Esophagus squamous epithelium (tissue), 5 donors: ENCODE measurements around the gene ALG8. TPM values are rescaled to one million over a fixed set of nuclear protein-coding genes. Genes with fewer than 3 reads are reported as not detected.
A peak's percentile ranks its signal among the peaks of the same experiment; 100 is the strongest.

Experiments
- DNase-seq: peaks from one replicate; lab custom pipeline; 2025; lab: John Stamatoyannopoulos, UW
- H3K27ac ChIP-seq, 4 donors: fragments of 200-600 bp; sonication (generic); one replicate each; pipeline ENCODE4 v1.5.1; 2016 to 2019; ENCODE audit warnings: mild to moderate bottlenecking in 1 of 4
- H3K27me3 ChIP-seq, 4 donors: fragments of 200-600 bp; sonication (generic); 1 replicate in 3 of 4; 2 replicates in 1 of 4; pipeline versions ENCODE4 v1.5.1 to v1.6.0; 2017 to 2021; ENCODE audit warnings: antibody characterized with exemption in 1 of 4
- H3K36me3 ChIP-seq, 3 donors: fragments of 200-600 bp; sonication (generic); one replicate each; pipeline ENCODE4 v1.5.1; 2016 to 2019
- H3K4me1 ChIP-seq, 3 donors: fragments of 200-600 bp; sonication (generic); one replicate each; pipeline ENCODE4 v1.5.1; 2017 to 2019
- H3K4me3 ChIP-seq, 4 donors: fragments of 200-600 bp; sonication (generic); 1 replicate in 3 of 4; 2 replicates in 1 of 4; pipeline ENCODE4 v1.5.1; 2016 to 2019; ENCODE audit warnings: mild to moderate bottlenecking in 2 of 4, moderate library complexity in 1 of 4
- H3K9me3 ChIP-seq, 3 donors: fragments of 200-600 bp; sonication (generic); one replicate each; pipeline ENCODE4 v1.5.1; 2016 to 2019
- POLR2A ChIP-seq, 4 donors: fragments of 450-650 bp; IDR thresholded peaks; one replicate each; pipeline ENCODE4 v1.6.1; 2017; ENCODE audit warnings: antibody characterized with exemption in 4 of 4, mild to moderate bottlenecking in 4 of 4, moderate library complexity in 3 of 4
- WGBS, 2 donors: methylation state at CpG; one replicate each; pipeline ENCODE4 v1.1.5; 2018; 5-methylcytosine and 5-hydroxymethylcytosine counted together
- intact Hi-C: fragments of 100-400 bp; cut with DNase I; formaldehyde crosslinking; loops from one replicate; pipeline ENCODE4 v1.15.0; 2022
- total RNA-seq, 4 donors: library from RNA; depleted of rRNA; stranded (reverse); fragments of >200 nt; gene quantifications; one replicate each; pipeline ENCODE4 v1.1.0, GENCODE V29; 2016
- TF ChIP-seq, protein P1 (sequence below), 6 experiments: fragments of 450-650 bp in 4 of 6; fragments of 200-600 bp in 2 of 6; sonication (generic) in 2 of 6; IDR thresholded peaks; one replicate each; pipeline ENCODE4 v1.5.1; 2016 to 2019; ENCODE audit warnings: antibody characterized with exemption in 6 of 6, mild to moderate bottlenecking in 4 of 6, moderate library complexity in 4 of 6
- donor health status: DM: yes; HTN: yes; CAD: no.

Gene ALG8
- total RNA-seq, 4 donors from 2014 or later: 13.9 to 30.5 (median 27.3) TPM

GRCh38 chr11:78150346-78150745 is 10.9 kb upstream of the ALG8 start:
- Histone ChIP-seq H3K4me3 (no peak overlapping the region), H3K36me3 (no peaks in the 10 kb centered on the region), H3K4me1 (peaks cover 0 to 18% (median 0%) of the 10 kb centered on the region in 3 donors), H3K27me3 (no peaks in the 10 kb centered on the region), H3K9me3 (no peaks in the 10 kb centered on the region), H3K27ac (no peak overlapping the region)
- intact Hi-C loops: no loop called here
- TF ChIP-seq, protein P1, sequence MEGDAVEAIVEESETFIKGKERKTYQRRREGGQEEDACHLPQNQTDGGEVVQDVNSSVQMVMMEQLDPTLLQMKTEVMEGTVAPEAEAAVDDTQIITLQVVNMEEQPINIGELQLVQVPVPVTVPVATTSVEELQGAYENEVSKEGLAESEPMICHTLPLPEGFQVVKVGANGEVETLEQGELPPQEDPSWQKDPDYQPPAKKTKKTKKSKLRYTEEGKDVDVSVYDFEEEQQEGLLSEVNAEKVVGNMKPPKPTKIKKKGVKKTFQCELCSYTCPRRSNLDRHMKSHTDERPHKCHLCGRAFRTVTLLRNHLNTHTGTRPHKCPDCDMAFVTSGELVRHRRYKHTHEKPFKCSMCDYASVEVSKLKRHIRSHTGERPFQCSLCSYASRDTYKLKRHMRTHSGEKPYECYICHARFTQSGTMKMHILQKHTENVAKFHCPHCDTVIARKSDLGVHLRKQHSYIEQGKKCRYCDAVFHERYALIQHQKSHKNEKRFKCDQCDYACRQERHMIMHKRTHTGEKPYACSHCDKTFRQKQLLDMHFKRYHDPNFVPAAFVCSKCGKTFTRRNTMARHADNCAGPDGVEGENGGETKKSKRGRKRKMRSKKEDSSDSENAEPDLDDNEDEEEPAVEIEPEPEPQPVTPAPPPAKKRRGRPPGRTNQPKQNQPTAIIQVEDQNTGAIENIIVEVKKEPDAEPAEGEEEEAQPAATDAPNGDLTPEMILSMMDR (IDR thresholded peaks at IDR 0.05): no peak
- WGBS, 2 donors: 76 to 100% methylated on average over 4 of the region's 4 CpGs
- no peak for DNase-seq

DNA sequence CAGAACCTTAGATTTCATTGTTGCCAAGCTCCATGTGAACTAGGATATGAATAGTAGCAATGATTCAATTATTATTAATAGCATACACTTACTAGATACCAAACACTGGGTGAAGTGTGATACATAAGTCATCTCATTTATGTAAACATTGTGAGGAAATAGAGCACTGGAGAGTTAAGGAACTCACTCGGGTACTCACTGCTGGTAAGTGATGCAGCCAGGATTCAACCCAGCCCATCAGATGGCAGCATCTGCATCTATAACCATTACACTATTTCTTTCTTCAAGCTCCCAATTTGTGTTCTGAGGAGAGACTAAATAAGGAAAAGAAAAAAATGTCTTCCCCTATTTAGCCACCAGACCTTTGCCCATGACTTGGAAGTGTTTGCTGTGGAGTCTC is 10.2 kb upstream of the ALG8 start:
- intact Hi-C loops: no loop called here

GRCh38 chr11:78147807-78148206 is 8.4 kb upstream of the ALG8 start:
- Histone ChIP-seq H3K9me3 (no peaks in the 10 kb centered on the region), H3K36me3 (no peaks in the 10 kb centered on the region), H3K4me3 (no peak overlapping the region), H3K27ac (peak overlapping the region in 2 of 4 donors; percentile 47 to 65), H3K4me1 (peaks cover 0 to 18% (median 0%) of the 10 kb centered on the region in 3 donors), H3K27me3 (no peaks in the 10 kb centered on the region)
- TF ChIP-seq POLR2A (IDR thresholded peaks at IDR 0.05): no peak
- TF ChIP-seq, protein P1 (IDR thresholded peaks at IDR 0.05): no peak
- intact Hi-C loops: no loop called here
- 72 to 79% methylated on average over 2 of the region's 2 CpGs for WGBS, 2 donors
- DNase-seq: no peak

More for the DNA sequence above, 10.2 kb upstream of the ALG8 start:
- no peaks in the 10 kb centered on the region for H3K27me3 ChIP-seq
- no peaks in the 10 kb centered on the region for H3K9me3 ChIP-seq
- 13 to 18% methylated on average over 1 of the region's 1 CpG for WGBS, 2 donors
- H3K4me3 ChIP-seq: no peak overlapping the region
- peaks cover 0 to 18% (median 0%) of the 10 kb centered on the region in 3 donors for H3K4me1 ChIP-seq
- no peak for DNase-seq
- H3K36me3 ChIP-seq: no peaks in the 10 kb centered on the region
- TF ChIP-seq, protein P1 (IDR thresholded peaks at IDR 0.05): peak in 2 of 6 experiments; percentile 5 to 25
- no peak for TF ChIP-seq POLR2A (IDR thresholded peaks at IDR 0.05)
- no peak overlapping the region for H3K27ac ChIP-seq

DNA sequence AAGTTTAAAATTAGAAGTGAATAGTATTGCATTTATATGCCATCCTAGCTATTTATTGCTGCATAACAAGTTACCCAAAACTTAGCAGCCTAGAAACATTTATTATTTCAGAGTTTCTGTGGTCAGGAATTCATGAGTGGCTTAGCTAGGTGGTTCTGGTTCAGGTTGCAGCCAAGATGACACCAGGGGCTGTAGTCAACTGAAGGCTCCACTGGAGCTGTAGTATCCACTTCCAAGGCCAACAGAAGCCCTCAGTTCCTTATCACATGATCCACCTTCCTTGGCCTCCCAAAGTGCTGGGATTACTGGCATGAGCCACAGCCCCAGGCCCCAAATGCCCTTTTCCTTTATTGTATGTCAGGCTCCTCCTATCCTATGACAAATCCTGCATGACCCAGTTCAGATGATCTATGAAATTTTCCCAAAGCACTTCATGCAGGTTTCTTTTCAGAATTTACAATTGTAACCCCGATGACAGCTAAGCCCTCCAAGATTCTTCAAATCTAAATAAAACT is 6.1 kb upstream of the ALG8 start:
- H3K27me3 ChIP-seq: no peaks in the 10 kb centered on the region
- H3K4me1 ChIP-seq: peaks cover 0 to 22% (median under 1%) of the 10 kb centered on the region in 3 donors
- H3K27ac ChIP-seq: no peak overlapping the region
- no peaks in the 10 kb centered on the region for H3K9me3 ChIP-seq
- WGBS, 2 donors: 80% methylated on average over 1 of the region's 1 CpG
- no peak overlapping the region for H3K4me3 ChIP-seq
- no peak for DNase-seq
- intact Hi-C loops: no loop called here
- TF ChIP-seq, protein P1 (IDR thresholded peaks at IDR 0.05): no peak
- no peak for TF ChIP-seq POLR2A (IDR thresholded peaks at IDR 0.05)
- no peaks in the 10 kb centered on the region for H3K36me3 ChIP-seq

DNA sequence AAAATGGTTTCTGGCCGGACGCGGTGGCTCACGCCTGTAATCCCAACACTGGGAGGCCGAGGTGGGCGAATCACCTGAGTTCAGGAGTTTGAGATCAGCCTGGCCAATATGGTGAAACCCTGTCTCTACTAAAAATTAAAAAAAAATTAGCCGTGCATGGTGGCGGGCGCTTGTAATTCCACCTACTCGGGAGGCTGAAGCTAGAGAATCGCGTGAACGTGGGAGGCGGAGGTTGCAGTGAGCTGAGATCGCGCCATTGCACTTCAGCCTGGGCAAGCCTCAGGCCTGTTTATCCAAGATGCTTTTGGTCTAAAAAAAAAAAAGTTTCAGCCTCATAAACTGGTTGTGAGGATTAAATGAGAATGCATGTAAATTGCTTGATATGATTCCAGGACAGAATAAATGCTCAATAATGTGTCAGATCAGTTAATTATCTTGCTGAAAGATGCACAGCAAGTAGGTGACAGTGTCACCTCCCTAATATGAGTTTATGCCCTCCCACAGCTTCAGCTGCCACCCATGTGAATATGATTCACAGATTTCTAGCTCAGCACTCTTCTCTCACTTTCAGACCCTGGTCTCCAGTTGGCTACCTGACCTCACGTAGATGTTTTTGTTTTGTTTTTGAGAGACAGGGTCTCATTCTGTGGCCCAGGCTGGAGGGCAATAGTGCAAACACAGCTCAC is 1.1 kb upstream of the ALG8 start:
- 48 to 77% methylated on average over 17 of the region's 17 CpGs for WGBS, 2 donors
- peak overlapping the region in 3 of 4 donors; percentile 79 to 86 (median 84) for H3K27ac ChIP-seq
- no peaks in the 10 kb centered on the region for H3K9me3 ChIP-seq
- peaks cover 0 to 15% (median 0%) of the 10 kb centered on the region in 3 donors for H3K36me3 ChIP-seq
- peaks cover 6 to 27% (median 15%) of the 10 kb centered on the region in 3 donors for H3K4me1 ChIP-seq
- no peak for DNase-seq
- H3K27me3 ChIP-seq: no peaks in the 10 kb centered on the region
- peak overlapping the region; percentile 61 to 90 (median 72) for H3K4me3 ChIP-seq
- intact Hi-C loops: no loop called here
- TF ChIP-seq POLR2A (IDR thresholded peaks at IDR 0.05): no peak
- TF ChIP-seq, protein P1 (IDR thresholded peaks at IDR 0.05): no peak
